Upper lobe of left lung (tissue), 6 donors: ENCODE data around the gene DFFA. TPM values are rescaled to one million over a fixed set of nuclear protein-coding genes. Genes with fewer than 3 reads are reported as not detected.

Source experiments
- ATAC-seq, 2 donors: fragments of 200-7000 bp; cut with Tn5 transposase; one replicate each; pipeline ENCODE4 v1.9.1; 2022; ENCODE audit warnings: mild to moderate bottlenecking in 2 of 2, moderate library complexity in 2 of 2; ENCODE audit not compliant: low FRiP score in 2 of 2
- DNase-seq, 2 donors: peaks; one replicate each; pipeline ENCODE4 v3.0.0-alpha.2; 2019 to 2020
- H3K27ac ChIP-seq, 4 donors: fragments of 200-600 bp; sonication (generic); one replicate each; pipeline ENCODE4 v1.5.1; 2016 to 2019
- H3K27me3 ChIP-seq, 4 donors: fragments of 200-600 bp; sonication (generic); one replicate each; pipeline ENCODE4 v1.5.1; 2017 to 2019
- H3K36me3 ChIP-seq, 4 donors: fragments of 200-600 bp; sonication (generic); one replicate each; pipeline ENCODE4 v1.5.1; 2016 to 2019
- H3K4me1 ChIP-seq, 4 donors: fragments of 200-600 bp; sonication (generic); one replicate each; pipeline ENCODE4 v1.5.1; 2018 to 2019
- H3K4me3 ChIP-seq, 4 donors: fragments of 200-600 bp; sonication (generic); one replicate each; pipeline ENCODE4 v1.5.1; 2017 to 2019; ENCODE audit warnings: mild to moderate bottlenecking in 2 of 4, moderate library complexity in 1 of 4
- H3K9me3 ChIP-seq, 4 donors: fragments of 200-600 bp; sonication (generic); one replicate each; pipeline ENCODE4 v1.5.1; 2018 to 2019
- CTCF ChIP-seq, 6 experiments: fragments of 450-650 bp in 4 of 6; fragments of 200-600 bp in 2 of 6; sonication (generic) in 2 of 6; IDR thresholded peaks; one replicate each; pipeline ENCODE4 v1.5.1; 2016 to 2019; ENCODE audit warnings: antibody characterized with exemption in 6 of 6
- EP300 ChIP-seq, 4 donors: sonication (generic); formaldehyde crosslinking; IDR thresholded peaks; one replicate each; pipeline ENCODE4 v1.5.1; 2017; ENCODE audit warnings: antibody characterized with exemption in 4 of 4, control low read depth in 2 of 4
- POLR2A ChIP-seq, 4 donors: fragments of 450-650 bp; IDR thresholded peaks; one replicate each; pipeline ENCODE4 v1.5.1; 2016 to 2017; ENCODE audit warnings: antibody characterized with exemption in 4 of 4, mild to moderate bottlenecking in 2 of 4
- POLR2AphosphoS5 ChIP-seq, 2 donors: sonication (generic); formaldehyde crosslinking; IDR thresholded peaks; one replicate each; pipeline ENCODE4 v1.5.1; 2017; ENCODE audit warnings: antibody characterized with exemption in 2 of 2
- WGBS, 2 donors: methylation state at CpG; one replicate each; pipeline ENCODE4 v1.1.5; 2017 to 2018; 5-methylcytosine and 5-hydroxymethylcytosine counted together
- total RNA-seq, 6 donors: library from RNA; depleted of rRNA in 4 of 6; stranded (reverse); fragments of >200 nt in 4 of 6; gene quantifications; one replicate each; pipeline versions ENCODE4 v1.1.0 to v1.2.1, GENCODE V29; 2016 to 2021
- donor health status: DM: no; HTN: no; CAD: no; lungs with moderate emphysema.
- donor health status: DM: no; HTN: yes; CAD: no; lungs with severe emphysema.

DFFA gene
- total RNA-seq, 6 donors from 2014 or later = 15.8 to 37.2 (median 22.9) TPM

- Histone ChIP-seq H3K4me1 (peaks cover 0 to 1% (median 0%) of the 10 kb centered on the region in 4 donors), H3K27ac (no peak overlapping the region), H3K27me3 (no peaks in the 10 kb centered on the region), H3K9me3 (no peaks in the 10 kb centered on the region), H3K36me3 (peaks cover 0 to 14% (median 1%) of the 10 kb centered on the region in 4 donors), H3K4me3 (no peak overlapping the region)
- no peak for ATAC-seq
- 94 to 95% methylated on average over 6 of the region's 6 CpGs for WGBS, 2 donors
- TF ChIP-seq POLR2AphosphoS5 (IDR thresholded peaks at IDR 0.05) (no peak), POLR2A (IDR thresholded peaks at IDR 0.05) (no peak), CTCF (IDR thresholded peaks at IDR 0.05) (no peak), EP300 (IDR thresholded peaks at IDR 0.05) (no peak)
- no peak for DNase-seq
These were observed 28.1 kb downstream of the DFFA start for GRCh38 chr1:10444248-10444647.

- Histone ChIP-seq H3K36me3 (peaks cover 0 to 14% (median 1%) of the 10 kb centered on the region in 4 donors), H3K9me3 (no peaks in the 10 kb centered on the region), H3K4me3 (no peak overlapping the region), H3K27me3 (no peaks in the 10 kb centered on the region), H3K27ac (no peak overlapping the region), H3K4me1 (peaks cover 0 to 12% (median 3%) of the 10 kb centered on the region in 4 donors)
- WGBS, 2 donors = 95 to 99% methylated on average over 5 of the region's 5 CpGs
- DNase-seq (no peak), ATAC-seq (no peak)
- TF ChIP-seq POLR2A (IDR thresholded peaks at IDR 0.05) = no peak
- TF ChIP-seq POLR2AphosphoS5 (IDR thresholded peaks at IDR 0.05) = no peak
- TF ChIP-seq CTCF (IDR thresholded peaks at IDR 0.05) = no peak
- TF ChIP-seq EP300 (IDR thresholded peaks at IDR 0.05) = no peak
These were observed 31.5 kb downstream of the DFFA start for GRCh38 chr1:10440794-10441193.

DNA sequence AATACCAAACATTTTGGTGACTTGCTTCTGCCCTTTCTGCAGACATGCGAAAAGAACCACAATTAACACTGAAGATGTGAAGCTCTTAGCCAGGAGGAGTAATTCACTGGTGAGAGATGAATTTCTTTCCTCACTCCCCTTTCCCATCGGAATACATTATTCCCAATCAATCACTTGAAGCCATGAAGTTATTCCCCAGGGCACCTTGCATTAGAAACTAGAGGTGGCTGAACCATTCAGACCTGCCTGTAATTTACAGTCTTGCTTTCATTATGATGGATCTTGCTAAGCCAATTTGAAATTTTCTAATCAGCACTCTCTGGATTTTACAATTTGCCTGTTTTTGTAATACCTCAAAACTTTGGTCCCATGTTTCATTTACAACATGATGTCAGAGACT lies 32.0 kb downstream of the DFFA start:
- no peak for ATAC-seq
- TF ChIP-seq CTCF (IDR thresholded peaks at IDR 0.05) (no peak), POLR2AphosphoS5 (IDR thresholded peaks at IDR 0.05) (no peak), EP300 (IDR thresholded peaks at IDR 0.05) (no peak), POLR2A (IDR thresholded peaks at IDR 0.05) (no peak)
- no peak for DNase-seq
- peaks cover 0 to 14% (median 1%) of the 10 kb centered on the region in 4 donors for H3K36me3 ChIP-seq
- no peaks in the 10 kb centered on the region for H3K9me3 ChIP-seq
- H3K4me1 ChIP-seq = peaks cover 0 to 12% (median 3%) of the 10 kb centered on the region in 4 donors
- 97% methylated on average over 2 of the region's 2 CpGs for WGBS, 2 donors
- no peaks in the 10 kb centered on the region for H3K27me3 ChIP-seq
- no peak overlapping the region for H3K4me3 ChIP-seq
- H3K27ac ChIP-seq = no peak overlapping the region

GRCh38 chr1:10438677-10439163 lies 33.6 kb downstream of the DFFA start:
- Histone ChIP-seq H3K4me1 (peaks cover 0 to 12% (median 3%) of the 10 kb centered on the region in 4 donors), H3K36me3 (peaks cover 0 to 7% (median 1%) of the 10 kb centered on the region in 4 donors), H3K9me3 (no peaks in the 10 kb centered on the region), H3K27me3 (no peaks in the 10 kb centered on the region), H3K4me3 (no peak overlapping the region), H3K27ac (peak overlapping the region in 1 of 4 donors; percentile 22)
- TF ChIP-seq CTCF (IDR thresholded peaks at IDR 0.05) (no peak), POLR2AphosphoS5 (IDR thresholded peaks at IDR 0.05) (peak in 1 of 2 donors; percentile 30), EP300 (IDR thresholded peaks at IDR 0.05) (peak in 1 of 4 donors; percentile 9), POLR2A (IDR thresholded peaks at IDR 0.05) (no peak)
- ATAC-seq (peak in 1 of 2 donors; percentile 46), DNase-seq (no peak)
- 47 to 54% methylated on average over 7 of the region's 7 CpGs for WGBS, 2 donors

DNA sequence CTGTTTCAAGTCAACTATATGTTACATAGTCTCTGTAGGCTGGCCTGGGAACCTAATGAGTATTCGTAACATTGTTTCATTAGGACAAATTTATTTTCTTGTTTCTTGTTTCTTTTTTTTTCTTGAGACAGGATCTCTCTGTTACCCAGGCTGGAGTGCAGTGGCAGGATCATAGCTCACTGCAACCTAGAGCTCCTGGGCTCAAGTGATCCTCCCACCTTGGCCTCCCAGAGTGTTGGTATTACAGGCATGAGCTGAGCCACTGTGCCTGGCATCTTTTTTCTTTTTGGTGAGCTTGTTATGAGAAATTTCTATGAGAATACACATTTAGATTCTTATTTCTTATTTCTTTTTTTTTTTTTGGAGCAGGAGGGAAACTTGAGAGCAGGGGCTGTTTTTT lies 35.3 kb downstream of the DFFA start:
- no peak overlapping the region for H3K4me3 ChIP-seq
- WGBS, 2 donors = 92 to 94% methylated on average over 1 of the region's 1 CpG
- H3K36me3 ChIP-seq = peaks cover 0 to 7% (median 1%) of the 10 kb centered on the region in 4 donors
- ATAC-seq (no peak), DNase-seq (no peak)
- TF ChIP-seq EP300 (IDR thresholded peaks at IDR 0.05) = no peak
- TF ChIP-seq POLR2AphosphoS5 (IDR thresholded peaks at IDR 0.05) = no peak
- TF ChIP-seq CTCF (IDR thresholded peaks at IDR 0.05) = no peak
- TF ChIP-seq POLR2A (IDR thresholded peaks at IDR 0.05) = no peak
- H3K9me3 ChIP-seq = no peaks in the 10 kb centered on the region
- H3K27ac ChIP-seq = no peak overlapping the region
- H3K4me1 ChIP-seq = peaks cover 0 to 22% (median 6%) of the 10 kb centered on the region in 4 donors
- no peaks in the 10 kb centered on the region for H3K27me3 ChIP-seq
